AG09309 (cell line): ENCODE data around the gene GPR17.

Experiments used
- DNase-seq: peaks from one replicate; pipeline ENCODE4 v3.0.0-alpha.2; 2010; ENCODE audit warnings: low read depth
- H3K4me3 ChIP-seq: 2 replicates; pipeline ENCODE4 v1.5.1; 2011; ENCODE audit warnings: mild to moderate bottlenecking, low read depth, low read length, moderate library complexity; ENCODE audit not compliant: control insufficient read depth
- TF ChIP-seq, protein P1 (sequence below): IDR thresholded peaks from 2 replicates; pipeline ENCODE4 v1.5.1; 2011; ENCODE audit warnings: mild to moderate bottlenecking, low read depth, low read length, inconsistent platforms; ENCODE audit not compliant: insufficient read depth, control insufficient read depth; ENCODE audit errors: missing control alignments

GPR17 gene

DNA sequence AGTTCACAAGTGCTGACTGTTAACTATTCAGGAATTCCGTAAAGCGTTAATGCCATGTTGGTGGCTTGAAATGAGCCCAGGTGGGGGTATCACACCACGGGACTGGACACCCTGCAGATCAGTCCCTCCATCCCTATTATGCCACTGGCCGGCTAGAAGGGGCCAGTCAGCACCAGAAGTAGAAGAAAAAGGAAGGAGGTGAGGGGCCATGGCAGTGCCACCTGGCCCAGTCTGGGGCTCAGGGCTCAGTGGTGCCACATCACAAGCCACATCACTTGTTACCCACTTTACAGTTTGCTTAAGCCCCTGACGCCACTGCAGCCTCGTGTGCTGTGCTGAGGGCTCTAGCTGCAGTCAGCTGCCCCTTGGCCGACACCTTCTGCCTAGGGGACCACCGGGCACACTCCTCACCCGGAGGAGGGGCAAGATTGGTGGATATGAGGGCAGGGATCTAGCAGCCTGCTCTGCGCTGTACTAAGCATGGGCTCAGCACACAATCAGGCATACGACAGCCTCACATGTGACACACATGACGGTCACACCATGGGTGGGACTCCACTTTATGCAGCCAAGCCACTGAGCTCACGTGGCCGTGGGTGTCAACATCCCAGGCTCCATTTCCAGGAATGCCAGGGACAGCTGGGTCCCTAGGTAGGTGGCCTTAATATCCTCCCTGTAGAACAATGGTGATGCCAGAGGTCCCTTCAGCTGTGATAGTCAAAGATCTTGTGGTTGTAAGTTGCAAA is 25.8 kb downstream of the GPR17 start:
- no peak overlapping the region for H3K4me3 ChIP-seq
- TF ChIP-seq, protein P1, sequence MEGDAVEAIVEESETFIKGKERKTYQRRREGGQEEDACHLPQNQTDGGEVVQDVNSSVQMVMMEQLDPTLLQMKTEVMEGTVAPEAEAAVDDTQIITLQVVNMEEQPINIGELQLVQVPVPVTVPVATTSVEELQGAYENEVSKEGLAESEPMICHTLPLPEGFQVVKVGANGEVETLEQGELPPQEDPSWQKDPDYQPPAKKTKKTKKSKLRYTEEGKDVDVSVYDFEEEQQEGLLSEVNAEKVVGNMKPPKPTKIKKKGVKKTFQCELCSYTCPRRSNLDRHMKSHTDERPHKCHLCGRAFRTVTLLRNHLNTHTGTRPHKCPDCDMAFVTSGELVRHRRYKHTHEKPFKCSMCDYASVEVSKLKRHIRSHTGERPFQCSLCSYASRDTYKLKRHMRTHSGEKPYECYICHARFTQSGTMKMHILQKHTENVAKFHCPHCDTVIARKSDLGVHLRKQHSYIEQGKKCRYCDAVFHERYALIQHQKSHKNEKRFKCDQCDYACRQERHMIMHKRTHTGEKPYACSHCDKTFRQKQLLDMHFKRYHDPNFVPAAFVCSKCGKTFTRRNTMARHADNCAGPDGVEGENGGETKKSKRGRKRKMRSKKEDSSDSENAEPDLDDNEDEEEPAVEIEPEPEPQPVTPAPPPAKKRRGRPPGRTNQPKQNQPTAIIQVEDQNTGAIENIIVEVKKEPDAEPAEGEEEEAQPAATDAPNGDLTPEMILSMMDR, result no peak
- DNase-seq, result no peak

- DNase-seq, result no peak
These were observed 26.6 kb downstream of the GPR17 start for GRCh38 chr2:127672341-127673224.

DNA sequence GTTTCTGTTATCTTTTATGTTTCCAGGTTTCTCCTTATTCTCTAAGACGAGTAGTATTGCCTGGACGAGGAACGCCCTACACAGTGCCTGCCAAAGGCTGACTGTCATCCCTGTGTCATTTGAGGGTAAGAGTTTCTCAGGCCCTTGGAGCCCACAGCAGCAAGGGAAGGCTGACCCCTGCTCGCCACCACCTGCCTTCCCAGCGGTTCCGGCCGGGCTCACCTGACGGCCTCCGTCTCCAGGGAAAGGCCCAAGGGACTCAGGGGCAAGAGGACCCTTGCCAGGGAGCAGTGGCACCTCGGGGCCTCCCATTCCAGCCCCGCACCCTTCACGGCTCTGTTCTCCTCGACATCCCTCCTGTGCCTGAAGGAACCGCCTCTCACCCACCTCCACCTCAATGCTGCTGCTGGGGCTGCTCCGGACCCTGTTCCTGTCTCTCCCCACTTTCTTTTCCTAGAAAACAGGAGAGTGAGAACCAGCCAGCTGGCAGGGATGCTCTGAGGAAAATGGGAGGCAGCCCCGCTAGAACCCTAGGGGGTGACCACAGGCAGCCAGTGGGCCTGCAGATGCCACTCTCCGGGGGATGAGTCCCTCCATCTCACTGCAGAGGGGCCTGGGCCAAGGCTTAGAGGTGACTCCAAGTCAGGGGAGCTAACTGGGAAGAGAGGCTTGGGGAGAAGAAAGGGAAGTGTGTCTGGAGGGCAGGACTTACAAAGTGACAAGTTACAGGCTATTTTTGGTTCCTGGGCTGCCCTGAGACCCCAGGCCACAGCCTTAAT is 27.5 kb downstream of the GPR17 start:
- DNase-seq, result no peak
- TF ChIP-seq, protein P1, result no peak
- H3K4me3 ChIP-seq, result no peak overlapping the region

More at GRCh38 chr2:127672341-127673224, 26.6 kb downstream of the GPR17 start:
- TF ChIP-seq, protein P1, result no peak
- no peak overlapping the region for H3K4me3 ChIP-seq

DNA sequence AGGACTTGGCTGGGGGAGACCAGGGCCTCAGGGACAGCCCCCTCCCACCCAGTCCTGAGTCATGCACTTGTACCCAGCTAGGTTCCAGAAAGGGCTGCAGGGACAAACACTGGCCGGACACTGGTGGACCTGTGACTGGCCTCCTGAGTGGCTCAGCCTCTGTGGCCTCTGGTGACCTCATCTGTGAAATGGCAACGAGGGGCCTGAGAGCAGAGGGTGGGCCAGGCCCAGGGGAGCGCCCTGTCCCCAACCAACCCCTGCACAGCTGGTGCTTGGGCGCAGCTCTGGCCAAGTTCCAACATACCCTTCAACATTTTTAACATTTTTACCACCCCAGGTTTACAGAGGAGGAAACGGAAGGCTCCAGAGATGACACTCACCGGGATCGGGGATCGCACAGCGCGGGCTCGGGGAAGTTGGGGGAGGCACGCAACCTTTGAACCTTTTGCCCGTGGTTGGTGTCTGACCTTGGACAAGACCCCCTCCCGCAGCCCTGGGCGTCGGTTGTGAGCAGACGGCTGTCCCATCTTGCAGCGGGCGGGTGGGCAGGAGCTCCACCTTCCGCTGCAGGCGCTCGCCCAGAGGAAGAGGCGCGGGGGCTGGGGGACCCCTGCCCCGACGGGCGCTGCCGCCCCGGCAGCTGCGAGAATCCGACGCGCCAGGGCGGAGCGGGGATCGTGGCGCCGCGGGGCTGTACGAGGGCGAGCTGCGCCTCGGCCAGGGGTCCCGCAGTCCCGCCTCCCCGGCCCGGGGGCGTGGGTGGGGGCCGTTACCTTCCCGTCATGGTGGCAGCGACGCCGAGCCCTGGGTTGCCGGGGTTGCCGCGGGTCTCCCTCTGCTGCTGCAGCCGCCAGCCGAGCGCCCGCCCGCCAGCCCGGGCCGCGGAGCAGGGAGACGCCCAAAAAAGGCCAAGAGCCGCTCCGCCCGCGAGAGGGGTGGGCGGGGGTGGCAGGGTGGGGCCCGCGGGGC is 28.6 kb downstream of the GPR17 start:
- TF ChIP-seq, protein P1, result no peak
- no peak for DNase-seq
- peak overlapping the region; percentile 62 for H3K4me3 ChIP-seq

DNA sequence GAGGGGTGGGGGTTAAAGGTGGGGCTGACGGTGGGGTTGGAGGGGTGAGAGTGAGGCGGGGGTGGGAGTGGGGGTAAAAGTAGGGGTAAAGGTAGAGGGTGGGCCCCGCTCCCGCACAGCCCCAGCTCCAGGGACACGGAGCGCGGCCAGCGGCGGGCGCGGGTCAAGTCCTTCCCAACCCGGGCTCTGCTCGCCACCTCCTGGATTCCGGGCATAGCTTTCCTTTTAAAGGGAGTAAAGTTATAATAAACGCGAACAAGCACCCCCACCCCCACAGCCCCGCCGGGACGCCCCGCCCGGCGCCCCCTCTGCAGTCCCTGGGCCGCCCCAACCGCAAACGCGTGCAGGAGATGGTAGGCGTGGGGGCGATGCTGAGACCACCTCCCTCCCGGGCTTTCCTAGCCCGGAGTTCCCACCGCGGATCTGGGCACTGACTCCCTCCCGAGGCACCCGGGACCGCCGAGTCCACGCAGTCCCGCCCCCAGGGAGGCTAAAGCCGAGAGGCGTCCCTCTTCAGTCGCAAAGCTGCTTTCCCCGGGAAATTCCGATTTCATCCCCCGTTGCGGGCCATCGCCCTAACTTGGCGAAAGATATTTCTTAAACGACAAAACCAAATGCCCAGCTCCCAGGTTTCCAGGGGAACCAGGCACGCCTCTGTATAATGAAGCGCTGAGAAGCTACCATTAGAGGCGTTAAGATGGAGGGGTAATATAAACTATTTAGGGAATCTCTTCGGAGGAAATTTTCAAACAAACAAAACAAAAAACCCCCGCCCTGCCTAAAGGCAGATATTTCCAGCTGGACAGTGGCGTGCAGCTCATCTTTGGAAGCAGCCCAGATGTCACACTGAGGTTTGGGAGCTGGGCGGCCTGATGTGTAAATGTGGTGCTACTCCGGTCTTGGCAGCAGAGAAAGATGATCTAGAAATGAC is 29.6 kb downstream of the GPR17 start, which contains the start of gene LIMS2:
Gene LIMS2 (minus strand): TSS at position 200 of the 931 bp plus-strand sequence. CDS start 506 bp downstream, outside the sequence.
- TF ChIP-seq, protein P1, result peak; percentile 25
- H3K4me3 ChIP-seq, result peak within 1 kb of the TSS; percentile 62
- no peak for DNase-seq
